NCI-H1436 (cell line): Measurements from ENCODE around the gene CASQ1.
A peak's percentile ranks its signal among the peaks of the same experiment; 100 is the strongest.

Experiments
- DNase-seq: peaks from one replicate; lab custom pipeline; 2025; lab: John Stamatoyannopoulos, UW

The CASQ1 gene

DNA sequence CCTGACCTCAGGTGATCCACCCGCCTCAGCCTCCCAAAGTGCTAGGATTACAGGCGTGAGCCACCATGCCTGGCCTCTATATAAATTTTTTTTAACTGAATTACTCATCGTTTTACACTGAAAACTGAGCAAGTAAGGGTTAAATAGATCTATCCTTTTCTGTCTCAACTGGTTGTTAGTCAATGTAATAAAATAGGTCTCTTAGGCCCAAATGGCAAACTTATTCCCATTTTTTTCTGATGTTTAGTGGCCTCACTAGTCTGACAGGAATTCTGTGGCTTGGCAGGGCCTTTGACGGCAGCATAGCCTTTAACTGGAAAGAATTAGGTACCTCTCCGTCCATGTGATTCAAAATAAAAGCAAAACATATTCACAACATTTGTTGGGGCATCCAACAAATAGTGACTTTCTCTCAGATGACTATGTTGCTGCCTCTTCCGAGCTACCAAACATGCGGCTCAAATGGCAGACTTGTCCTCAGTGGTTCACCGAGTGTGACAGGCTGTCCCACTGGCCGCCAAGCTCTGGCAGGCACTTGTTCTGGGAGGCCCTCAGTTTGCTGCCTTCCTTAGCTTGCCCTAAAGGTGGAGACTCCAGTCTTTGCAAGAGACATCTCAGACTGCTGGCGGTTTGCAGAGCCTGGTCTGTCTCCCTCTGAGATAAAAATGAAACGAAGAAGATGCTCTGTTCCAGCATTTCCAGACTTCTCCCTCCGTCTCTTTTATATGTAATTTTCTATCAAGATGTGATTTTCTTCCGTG lies 21.6 kb upstream of the CASQ1 start:
- DNase-seq = no peak

DNA sequence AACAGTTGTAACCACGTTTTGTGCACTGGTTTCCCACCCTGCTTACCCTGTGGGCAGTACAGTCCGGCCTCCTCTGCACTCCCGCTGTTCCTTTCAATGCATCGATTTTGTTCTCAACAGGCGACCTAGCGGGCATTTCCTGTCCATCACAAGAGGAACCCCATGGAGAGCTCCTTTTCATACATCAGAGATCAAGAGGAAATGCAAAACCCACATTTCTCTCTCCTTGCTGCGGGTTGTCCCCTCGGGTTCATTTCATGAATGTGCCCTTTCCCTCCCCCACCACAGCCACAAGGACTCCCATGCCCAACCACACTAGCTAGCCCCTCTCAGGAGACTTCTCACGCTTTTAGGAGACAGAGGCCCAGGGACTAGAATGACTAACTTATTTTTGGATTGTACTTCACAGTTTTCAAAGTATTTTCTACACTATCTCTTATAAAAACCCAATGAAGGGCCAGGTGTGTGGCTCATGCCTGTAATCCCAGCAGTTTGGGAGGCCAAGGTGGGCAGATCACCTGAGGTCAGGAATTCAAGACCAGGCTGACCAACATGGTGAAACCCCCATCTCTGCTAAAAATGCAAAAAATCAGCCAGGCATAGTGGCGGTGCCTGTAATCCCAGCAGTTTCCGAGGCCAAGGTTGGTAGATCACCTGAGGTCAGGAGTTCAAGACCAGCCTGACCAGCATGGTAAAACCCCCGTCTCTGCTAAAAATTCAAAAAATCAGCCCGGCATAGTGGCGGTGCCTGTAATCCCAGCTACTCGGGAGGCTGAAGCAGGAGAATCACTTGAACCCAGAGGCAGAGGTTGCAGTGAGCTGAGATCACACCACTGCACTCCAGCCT lies 20.6 kb upstream of the CASQ1 start:
- DNase-seq = no peak

DNA sequence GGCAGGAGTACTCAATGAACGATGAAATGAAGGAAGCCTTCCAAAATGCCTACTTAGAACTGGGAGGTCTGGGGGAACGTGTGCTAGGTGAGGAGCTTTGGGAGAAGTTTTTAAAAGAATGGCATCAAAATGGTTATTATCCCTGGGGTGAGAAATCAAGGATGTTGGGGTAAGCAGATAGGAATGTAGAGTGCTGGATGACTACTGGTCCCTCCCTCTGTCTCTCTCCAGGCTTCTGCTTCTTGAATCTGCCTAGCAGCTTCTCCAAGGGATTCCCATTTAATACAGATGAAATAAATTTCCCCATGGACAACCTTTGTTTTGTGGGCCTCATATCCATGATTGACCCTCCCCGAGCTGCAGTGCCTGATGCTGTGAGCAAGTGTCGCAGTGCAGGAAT lies 19.0 kb upstream of the CASQ1 start:
- DNase-seq = no peak

DNA sequence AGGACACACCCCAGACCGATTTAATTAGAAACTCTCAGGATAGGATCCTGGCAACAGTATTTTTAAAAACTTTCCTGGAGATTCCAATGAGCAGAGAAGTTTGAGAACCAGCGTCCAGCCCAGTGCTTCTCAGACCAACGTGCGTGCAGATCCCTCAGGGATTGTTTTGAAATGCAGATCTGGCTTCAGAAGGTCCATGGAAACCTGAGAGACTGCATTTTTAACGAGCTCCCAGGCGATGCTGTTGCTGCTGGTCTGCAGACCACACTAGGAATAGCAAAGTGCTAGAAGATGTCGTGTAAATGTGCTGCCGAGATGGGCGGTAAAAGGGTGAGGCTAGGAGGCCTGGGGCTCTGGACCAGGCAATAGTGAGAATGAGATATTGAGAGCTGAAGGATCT lies 18.4 kb upstream of the CASQ1 start:
- no peak for DNase-seq

DNA sequence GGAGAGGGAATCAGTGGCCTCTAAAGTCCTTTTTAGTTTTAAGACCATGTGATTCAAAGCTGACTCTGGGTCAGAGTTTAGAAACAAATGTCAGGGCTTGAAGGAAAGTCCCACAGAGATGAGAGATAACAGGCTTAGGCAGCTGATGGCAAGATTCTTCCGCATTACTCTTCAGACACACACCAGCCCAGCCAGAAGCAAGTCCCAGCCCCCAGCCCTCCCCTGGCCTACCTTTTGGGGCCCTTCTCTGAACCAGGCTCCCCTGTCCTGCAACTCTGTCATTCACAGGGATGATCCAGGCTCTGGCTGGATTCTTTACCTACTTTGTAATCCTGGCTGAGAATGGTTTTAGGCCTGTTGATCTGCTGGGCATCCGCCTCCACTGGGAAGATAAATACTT lies 13.1 kb upstream of the CASQ1 start:
- DNase-seq = no peak

DNA sequence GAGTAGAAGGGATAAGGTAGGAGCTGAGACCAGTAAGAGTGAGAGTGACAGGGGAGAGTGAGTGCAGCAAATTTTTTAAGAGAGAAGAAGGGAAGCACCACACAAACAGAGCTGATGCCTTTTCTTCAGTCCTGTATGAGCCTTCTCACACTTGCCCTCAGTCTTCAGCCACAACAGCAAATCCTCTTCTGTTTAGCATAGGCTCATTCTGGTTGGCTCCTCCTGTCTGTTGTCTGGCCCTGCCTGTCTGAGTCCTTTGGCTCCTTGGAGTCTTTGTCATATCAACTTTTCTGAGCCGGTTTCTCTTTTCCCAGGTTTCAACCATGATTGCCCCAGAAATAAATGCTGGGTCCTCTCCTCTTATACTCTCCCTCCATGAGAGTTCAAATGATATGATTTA lies 12.7 kb upstream of the CASQ1 start:
- DNase-seq = no peak

DNA sequence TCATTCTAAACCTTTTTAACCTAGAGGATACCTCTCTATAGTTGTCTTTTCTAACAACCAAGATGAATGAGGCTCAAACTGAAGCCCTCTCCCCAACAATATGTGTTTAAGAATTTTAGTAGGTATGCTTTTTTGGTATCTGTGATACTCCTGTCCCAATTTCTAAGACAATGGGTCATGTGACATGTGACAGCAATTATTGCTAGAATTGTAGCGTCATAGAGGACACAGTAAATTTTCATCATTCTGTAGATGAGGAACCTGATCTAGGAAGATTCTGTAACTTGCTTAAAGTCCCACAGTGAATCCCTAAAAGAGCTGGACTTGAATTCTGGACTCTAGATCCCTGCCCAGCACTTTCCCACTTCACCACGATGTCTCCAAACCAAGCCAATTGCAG lies 11.6 kb upstream of the CASQ1 start:
- no peak for DNase-seq

DNA sequence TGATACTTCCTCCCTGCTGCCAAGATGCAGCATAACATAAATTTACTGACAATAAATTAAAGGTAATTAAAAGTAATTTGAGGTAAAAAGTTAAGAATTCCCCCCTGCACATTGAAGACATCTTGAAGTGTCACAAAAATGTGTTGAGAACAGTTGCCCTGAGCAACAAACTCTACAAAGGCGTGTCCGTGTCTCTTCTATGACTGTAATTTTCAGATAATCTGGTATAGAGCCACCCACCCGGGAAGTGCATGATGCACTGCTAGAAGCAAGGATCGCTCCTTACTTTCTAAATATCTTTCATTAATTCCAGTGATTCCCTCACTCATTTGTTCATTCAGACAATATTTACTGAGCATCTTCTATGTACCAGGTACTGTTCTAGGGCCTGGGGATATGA lies 11.0 kb upstream of the CASQ1 start:
- DNase-seq = no peak

DNA sequence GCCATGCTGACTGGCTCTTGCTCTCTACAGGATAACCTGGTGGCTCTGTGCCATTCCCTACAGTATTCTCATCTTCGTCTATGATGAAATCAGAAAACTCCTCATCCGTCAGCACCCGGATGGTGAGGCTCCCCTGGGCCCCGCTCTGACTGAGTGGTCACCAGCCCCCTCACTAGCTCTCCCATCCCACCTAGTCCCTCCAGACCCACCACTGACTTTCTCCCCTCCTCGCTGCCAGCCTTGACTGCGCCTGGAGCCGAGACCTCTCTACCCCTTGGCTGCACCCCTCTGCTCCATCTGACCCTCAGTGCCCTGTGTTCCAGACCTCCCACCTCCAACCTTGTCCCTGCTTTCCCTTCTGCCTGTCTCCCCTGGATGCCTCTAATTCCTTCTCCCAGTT lies 4.1 kb upstream of the CASQ1 start:
- DNase-seq = no peak

DNA sequence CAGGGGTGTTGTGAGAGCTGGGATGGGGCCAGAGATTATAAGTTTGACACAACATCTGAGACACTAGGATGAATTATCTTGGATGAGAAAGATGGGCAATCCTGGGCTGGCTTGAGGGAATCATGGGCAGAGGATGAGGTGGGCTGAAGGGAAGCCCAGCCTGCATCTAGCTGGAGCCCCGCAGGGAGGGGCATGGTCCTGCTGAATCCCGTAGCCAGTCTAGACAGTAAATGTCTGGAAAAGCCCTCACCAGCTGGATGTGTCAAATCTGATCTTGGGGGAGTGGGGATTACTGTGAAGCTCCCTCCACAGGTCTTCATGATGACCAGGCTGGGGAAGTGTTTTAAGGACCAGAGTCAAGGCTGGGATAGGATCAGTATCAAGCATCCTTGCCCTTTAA lies 3.6 kb upstream of the CASQ1 start:
- no peak for DNase-seq

DNA sequence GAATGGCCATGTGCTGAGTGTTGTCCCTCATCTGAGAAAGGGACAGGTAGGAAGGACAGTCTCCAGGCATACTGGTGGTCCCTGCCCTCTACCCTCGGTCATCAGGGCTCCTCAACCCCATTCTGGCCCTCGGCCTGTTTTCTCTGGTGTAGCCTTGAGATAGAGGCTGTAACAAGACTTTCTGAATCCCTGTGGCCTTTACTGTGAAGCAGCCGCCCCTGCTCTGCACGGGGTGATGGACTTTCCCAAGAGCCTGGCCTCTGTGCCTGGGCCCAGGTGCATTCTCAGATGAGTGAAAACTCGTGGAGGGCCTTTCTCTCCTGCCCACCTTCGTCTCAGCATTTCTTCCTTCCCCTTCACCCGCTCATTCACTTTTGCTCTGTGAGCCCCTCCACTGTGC lies 3.0 kb upstream of the CASQ1 start:
- DNase-seq = no peak

DNA sequence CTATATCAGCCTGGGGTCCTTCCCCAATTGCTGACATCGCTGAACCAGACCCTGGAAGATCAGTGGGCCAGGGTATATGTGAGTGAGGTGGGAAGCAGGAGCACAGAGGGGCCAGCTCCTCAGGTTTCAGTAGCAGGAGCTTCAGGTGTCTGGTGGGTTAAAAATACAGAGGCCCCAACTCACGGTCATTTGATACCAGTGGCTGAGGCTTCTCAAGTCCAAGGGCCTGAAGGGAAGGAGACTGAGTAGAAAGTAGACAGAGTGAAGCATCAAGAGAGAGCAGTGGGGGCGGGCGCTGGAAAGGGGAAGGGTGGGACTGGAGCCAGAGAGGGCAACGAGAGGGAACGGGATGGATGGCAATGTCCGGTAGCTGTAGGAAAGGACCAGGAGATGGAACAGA lies 2.0 kb upstream of the CASQ1 start:
- no peak for DNase-seq

DNA sequence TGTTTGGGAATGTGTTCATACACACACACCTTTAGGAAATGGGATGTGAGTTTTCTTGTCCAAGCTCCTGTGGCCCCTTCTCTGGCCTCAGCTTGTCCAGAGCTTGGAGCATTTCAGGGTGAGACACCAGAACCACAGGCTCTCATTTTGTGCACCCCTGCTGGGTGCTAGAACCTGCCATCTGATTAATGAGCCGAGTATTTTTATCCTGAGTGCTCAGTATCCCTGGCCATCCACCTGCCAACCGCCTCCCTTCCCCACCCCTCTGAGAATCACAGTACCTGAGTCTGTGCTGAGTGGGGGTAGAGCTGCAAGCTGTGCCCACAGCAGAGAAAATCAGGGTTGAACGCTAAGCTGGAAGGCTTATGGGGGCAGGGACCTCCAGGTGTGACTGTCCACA lies 1.4 kb downstream of the CASQ1 start:
- no peak for DNase-seq

DNA sequence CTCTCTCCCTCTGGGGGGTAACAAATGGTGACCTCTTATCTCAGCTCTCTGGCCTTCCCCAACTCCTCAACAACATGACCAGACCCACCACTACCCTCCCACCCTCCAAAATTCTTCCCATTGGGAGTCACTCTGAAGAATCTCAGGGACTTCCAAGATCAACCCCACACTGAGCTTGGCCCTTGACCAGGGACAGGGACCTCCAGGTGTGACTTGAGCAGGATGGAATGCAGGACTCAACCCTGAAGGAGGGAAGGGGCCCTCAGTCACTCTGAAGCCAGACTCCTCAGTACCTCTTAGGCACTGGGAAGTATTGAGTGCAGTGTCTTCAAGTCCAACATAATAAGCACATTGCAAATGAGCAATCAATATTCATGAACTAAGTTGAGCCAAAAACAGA lies 1.9 kb downstream of the CASQ1 start:
- DNase-seq = no peak

DNA sequence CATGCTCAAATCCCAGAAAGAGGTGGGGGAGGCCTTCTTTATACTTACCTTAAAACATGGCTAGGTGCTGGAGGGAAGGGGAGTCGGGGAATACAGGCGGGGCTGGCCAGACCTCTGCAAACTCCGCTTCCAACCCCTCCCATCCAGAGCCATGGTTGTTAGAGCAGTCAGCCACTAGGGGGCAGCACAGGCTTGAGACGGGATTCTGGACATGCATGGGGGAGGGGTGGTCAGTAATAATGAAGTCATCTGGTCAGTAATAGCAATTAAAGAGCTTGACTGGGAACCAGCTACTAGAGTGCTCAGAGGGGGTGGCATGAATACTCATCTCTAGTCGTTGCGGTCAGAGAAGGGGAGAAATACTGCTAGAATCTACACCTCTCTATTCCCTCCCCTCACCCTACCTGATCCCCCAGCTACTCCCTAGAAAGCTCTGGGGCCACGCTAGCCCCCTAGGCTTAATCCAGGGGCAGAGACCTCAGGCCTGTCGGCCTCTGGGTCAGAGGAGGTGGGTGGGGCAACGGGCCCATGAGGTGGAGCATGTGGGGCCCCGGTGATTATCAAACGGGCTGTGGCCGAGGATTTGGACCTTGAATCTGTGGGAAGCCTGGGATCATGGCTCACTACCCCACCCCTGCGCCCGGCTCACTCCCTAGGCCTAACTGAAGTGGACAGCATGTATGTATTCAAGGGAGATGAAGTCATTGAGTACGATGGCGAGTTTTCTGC lies 2.9 kb downstream of the CASQ1 start:
- DNase-seq = peak; percentile 68

DNA sequence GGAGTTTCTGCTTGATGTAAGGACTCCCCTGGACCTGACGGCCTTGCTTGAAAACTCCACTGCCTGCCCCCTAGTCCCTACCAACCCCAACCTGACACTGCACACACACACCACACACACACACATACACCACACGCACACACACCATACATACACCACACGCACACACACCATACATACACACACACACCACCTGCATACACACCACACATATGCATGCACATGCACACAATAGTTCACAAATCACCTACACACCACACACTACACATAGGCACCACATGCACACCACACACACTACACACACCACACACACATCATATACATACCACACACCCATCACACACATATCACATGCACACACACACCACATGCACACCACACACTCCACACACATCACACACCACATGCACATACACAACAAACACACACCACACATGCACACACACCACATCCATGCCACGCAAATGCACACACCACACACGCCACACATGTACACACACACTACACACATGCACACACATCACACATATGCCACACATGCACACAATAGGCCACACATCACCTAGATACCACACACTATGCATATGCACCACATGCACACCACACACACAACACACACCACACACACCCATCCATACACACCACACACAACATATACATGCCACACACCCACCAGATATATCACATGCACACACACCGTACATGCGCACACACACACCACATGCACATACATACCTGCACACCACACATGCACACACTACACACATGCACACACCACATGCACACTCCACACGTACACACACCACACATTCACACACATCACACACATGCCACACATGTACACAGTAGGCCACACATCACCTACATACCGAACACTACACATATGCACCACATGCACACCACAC lies 3.7 kb downstream of the CASQ1 start:
- DNase-seq = no peak

DNA sequence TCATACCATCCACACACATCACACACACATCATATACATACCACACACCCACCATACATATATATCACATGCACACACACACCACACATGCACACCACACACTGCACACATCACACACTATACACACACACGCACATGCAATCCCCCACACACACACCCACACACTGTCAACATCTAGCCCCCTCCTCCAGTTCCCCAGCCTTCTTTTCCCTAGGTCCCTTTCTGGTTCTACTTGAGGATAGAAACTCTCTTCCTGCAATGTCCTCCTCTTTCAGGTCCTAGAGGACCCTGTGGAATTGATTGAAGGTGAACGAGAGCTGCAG lies 4.3 kb downstream of the CASQ1 start:
- no peak for DNase-seq

DNA sequence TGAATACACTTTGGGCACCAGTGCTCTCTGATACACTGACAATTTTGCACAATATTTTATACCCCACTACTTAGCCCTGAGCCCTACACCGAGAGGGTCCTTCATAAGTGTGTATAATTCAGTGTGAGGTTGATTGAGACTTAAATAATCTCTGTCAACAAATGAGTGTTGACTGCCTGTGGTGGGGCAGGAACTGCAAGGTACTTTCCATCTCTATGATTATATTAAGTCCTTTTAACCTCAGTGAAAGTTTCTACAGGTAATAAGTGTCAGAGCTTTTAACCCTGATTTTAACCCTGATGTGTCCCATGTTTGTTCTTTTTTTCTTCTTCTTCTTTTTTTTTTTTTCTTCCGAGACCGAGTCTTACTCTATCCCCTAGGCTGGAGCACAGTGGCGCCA lies 5.8 kb downstream of the CASQ1 start:
- no peak for DNase-seq

DNA sequence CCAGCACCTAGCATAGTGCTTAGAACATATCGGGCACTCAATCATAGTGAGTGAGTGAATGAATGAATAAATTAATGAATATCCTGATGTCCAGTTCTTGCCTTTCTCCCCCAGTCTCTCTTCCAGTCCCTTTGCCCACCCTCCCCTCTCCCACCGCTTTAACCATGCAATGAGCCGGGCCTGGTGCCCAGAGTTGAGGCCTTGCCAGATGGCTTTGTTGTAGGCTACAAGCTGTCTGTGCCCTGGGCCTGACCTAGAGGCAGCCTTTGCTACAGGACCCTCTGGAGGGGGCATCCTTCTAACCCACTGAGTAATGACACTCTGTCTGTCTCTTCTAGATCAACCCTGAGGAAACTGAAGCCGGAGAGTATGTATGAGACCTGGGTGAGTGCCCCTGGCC lies 6.9 kb downstream of the CASQ1 start:
- DNase-seq = no peak

DNA sequence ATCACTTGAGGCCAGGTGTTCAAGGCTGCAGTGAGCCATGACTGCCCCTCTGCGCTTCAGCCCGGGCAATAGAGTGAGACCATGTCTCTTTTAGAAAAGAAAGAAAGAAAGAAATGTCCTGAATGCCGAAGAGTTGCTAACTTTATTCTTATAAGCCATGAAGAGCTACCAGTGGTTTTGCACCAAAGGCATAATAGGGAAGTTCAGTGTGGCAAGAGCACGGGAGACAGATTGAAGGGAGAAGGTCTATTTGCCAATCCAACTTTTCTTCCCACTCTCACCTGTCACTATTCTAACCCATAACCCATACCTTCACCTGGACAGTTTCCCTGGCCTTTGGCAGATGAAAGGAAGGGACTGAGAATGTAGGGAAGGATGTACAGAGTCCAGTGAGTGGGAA lies 10.4 kb downstream of the CASQ1 start:
- no peak for DNase-seq

DNA sequence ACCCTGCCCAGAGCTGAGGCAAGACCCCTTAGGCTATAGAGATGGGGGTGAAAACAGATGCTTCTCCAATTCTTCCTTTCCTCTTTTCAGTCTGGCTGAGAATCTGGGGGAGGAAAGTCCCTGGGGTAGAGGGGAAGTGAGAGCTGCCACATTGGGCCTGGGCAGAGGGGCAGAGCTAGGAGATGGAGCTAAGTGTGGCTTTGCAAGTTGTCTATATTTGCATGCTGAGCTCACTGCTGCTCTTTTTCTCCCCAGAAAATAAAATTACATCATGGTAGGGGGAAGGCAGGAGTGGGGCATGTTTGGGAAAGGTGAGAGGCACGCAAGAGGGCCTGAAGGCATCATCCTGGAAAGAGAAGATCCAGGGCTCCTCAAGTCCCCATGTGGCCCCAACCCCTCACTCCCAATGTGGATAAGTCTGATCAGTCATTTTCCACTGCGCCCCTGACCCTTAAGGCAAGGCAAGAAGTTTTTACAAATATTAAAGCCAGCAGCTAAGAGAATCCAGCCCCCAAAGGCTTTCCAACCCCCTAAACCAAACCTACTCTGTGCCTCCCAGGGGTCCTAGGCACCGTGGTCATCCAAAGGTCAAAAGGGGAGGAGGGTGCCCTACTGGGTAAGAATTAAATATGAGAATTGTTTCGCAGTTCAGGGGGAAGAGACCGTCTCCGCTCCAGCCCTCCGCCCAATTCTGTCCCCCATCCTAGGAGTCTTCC lies 14.3 kb downstream of the CASQ1 start:
- no peak for DNase-seq
